ENCODE data around the gene SRD5A1.

Gene SRD5A1

DNA sequence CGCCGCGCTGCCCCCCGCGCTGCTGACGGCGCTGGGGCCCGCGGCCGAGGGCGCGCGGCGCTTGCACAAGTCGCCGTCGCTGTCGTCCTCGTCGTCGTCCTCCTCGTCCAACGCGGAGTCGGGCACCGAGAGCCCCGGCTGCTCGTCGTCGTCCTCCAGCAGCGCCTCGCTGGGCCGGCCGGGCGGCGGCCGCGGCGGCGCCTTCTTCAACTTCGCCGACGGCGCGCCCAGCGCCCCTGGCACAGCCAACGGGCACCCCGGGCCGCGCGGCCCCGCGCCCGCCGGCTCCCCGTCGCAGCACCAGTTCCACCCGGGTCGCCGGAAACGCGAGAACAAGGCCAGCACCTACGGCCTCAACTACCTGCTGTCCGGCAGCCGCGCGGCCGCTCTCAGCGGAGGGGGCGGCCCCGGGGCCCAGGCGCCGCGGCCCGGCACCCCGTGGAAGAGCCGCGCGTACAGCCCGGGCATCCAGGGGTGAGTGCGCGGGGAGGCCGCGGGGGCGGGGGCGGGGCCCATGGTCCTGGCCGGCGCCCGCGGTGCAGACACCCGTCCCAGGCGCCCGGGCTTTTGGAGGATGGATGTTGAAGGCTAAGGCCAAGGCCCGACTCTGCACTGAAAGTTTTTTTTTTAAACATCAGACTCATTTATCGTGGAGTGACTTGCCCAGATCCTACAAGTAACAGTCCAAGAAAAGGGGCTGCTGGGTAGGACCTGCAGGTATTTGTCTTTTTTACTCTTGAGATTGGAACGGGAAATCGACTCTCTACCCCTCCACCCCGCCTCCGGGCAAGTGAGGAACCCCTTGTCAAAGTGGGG is 81.2 kb downstream of the SRD5A1 start:
- DNase-seq: peak; percentile 69

DNA sequence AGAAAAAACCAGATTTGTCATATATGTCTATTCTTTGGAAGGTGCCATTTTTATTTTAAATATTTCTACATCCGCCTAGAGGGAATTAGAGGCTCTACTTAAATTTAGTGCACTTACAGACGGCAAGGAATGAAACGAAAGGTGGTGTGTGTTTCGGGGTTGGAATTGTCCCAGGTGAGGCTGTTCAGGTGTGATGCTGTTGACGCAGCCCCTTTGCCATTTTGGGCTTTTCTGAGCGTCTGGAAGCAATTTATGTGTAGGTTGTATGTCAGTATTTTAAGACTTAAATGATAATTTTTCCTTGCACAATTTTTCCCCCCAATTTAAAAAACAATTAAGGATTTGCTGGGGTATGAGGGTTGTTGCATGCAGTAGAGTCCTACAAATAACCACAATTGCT is 82.0 kb downstream of the SRD5A1 start:
- no peak for DNase-seq

DNA sequence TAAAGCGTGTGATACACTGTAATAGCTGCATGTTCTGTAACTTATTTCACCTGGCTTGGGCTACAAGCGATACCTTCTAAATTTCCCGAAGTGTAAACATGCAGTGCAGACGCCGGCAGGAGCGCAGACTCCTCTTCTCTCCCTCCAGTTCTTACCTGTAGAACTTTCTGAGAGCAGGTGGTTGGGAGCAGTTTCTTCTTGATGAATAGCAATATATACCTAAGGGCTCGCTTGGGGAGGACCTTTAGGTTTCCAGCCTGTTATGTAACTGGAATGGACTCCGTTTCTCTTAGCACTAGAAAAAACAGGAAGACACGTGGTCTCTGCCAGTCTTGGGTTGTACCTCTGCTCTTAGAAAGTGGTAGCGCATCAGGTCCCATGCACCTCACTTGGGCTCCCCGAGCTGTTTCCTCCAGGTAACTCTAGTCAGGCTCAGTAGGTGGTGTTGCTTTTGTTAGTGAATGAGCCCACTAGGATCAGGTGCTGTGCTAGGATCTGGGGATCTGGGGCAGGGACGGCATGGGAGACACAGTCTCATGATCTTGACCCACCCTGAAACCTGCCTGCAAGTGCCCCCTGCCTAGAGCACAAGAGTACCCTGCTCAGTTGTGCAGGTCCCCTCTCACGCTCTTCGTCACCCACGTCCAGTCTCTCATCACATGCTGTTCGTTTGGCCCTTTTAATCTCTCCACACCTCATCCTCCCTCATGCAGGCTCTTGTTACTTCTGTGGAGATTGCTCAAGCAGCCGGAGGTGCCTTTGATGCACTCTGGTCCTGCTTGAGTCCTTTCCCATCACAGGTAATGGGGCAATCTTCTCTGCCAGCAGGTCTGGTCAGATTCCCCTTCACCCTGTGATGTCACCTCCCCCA is 82.8 kb downstream of the SRD5A1 start:
- DNase-seq: no peak

DNA sequence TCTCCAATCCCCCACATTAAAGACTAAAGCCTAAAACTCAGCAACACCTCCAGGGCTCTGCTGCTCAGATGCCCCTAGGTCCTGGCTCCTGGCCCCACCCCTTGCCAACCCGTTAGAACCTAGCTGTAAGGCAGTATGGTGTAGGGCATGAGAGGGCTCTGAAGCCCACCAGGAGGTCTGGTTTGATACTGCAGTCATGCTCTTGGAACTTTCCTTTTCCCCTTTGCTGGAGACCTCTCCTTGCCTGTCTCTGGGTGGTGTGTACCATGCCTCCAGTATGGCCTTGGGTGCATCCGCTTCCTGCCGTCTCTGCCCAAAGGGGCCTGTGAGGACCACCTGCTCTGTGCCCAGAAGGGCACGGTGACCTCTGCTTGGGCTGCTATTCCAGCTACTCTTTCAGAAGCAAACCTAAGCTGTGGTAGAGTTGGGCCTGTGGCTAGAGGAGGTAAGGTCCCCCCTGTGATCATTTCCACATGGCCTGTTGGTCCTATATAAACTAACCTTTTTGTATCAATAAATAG is 83.4 kb downstream of the SRD5A1 start:
- DNase-seq: no peak

DNA sequence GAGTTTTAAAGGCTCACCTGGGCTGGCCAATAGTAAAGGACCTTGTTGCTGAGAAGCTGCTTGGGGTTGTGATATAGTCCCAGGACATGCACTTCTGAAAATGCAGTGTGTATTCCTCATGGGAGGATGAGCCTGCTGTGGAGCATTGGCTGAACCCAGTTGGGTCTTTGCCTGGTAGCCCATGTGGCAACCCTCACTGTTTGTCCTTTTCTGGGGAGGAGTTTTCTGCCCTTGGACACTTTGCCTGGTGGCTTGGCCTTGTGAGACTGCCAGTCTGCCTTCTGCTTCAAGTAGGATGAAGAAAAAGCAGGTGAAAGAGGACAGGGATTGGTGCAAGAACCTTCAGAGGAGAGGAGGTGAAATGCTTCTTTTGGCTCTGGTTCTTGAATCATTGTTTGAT is 84.0 kb downstream of the SRD5A1 start:
- DNase-seq: no peak

DNA sequence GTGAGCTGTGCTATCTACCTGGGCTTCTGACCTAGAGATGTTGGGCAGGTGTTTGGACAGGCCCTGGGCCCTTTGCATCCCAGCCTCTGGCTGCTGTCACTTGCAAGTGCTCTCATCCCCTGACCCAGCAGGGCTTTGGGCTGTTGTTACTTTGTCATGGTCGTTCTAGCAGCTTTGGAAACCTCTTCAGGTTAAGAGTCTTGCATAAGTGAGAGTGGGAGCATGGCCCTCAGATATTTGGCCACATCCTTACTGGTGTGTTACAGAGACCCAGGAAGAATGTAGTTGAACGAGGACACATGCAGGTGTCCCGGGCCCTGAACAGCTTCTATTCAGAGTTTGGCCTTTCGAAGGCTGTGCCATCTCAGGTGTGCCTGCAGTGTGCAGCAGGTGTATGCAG is 84.4 kb downstream of the SRD5A1 start:
- no peak for DNase-seq

DNA sequence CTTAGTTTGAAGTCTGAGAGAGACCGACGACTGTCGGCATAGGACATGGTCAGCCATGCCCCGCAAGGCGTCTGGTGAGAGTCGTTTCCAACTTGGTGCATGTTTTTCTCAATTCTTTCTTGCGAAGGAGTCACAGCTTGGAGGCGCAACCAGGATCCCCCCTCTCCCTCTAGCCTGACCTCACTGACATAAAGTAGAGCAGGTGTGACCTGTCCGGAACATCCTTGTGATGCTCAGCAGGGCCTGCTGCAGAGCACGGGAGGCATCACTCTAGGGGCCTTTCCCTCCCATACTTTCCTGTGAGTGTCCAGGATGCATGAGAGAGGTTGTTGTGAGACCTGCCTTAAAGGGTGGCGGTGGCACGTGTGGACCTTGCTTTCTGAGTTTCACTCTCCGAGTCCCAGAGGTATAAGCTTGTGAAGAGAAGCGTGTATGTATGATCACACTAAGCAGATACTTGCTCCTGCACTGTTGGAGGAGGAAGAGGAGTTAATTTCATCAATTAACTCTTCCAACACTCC is 85.0 kb downstream of the SRD5A1 start:
- DNase-seq: no peak

DNA sequence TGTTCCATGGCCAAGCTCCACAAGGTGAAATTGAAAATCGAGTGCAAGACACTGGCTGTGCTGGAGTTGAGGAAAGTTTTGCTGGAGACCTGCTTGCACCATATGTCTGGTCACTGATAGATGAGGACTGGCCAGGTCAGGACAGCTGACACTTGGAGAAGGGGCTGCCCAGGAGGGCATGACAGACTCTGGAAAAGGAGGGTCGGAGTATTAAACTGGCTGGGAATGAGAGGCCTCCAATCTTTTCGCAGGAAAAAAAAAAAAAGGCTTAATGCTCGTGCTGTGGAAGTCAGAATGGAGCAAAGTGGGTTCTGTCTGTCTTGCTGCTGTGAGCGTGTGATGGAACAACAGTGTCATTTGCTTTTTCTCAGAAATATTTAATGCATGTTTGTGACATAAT is 85.5 kb downstream of the SRD5A1 start:
- no peak for DNase-seq

DNA sequence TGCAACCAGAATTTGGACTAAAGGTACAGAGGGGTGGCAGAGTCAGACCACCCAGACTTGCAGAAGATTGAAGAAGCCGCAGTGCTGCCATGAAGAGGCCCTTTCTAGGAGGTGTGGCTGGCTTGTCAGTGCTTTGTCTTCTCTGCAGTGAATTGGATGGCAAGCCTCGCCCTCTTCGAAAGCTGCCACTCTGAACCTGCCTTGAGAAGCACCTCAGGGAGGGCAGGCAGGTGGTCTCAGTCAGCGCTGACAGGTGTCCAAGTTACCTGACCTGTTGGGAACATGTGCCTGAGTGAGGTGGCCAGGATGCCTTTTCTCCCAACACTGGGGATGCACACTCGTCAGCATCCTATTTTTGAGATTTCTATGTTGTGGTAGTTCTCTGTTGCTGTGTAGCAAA is 86.2 kb downstream of the SRD5A1 start:
- DNase-seq: no peak

DNA sequence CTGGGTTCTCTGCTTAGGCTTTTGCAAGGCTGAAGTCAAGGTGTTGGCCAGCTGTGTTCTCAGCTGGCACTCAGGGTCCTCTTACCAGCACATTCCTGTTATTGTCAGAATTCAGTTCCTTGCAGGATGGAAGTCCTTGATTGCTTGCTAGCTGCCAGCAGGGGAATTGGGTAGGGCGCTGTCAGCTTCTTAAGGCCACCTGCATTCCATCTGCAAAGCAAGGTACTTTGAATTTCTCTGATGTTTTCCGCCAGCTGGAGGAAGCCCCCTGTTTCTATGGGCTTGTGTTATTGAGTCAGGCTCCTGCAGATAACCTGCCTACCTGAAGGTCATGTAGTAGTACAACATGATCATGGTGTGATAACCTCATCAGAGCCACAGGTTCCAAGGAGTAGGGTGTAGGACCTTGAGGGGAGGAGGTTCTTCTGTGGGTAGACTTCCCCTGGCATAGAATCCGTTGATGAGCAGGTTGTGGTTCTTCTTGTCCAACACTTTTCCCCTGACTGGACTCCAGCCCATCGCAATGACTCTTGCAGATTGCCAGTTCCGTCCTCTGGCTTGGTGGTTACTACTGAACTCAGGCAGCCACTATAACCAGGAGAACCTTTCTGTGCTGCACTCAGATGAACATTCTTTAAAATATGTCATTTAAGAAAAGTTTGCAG is 86.8 kb downstream of the SRD5A1 start:
- no peak for DNase-seq

DNA sequence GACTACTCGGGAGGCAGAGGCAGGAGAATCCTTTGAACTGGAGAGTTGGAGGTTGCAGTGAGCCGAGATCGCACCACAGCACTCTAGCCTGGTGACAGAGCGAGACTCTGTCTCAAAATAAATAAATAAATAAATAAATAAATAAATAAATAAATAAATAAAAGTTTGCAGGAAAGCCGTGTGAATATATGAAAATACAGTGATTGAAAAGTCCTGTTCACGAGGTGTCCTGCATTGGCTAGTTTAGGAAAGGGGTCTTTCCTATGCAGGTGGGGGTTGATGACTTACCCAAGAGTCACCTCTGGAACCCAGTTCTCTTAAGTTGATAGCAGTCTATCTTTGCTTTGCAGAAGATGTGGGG is 87.3 kb downstream of the SRD5A1 start:
- no peak for DNase-seq

DNA sequence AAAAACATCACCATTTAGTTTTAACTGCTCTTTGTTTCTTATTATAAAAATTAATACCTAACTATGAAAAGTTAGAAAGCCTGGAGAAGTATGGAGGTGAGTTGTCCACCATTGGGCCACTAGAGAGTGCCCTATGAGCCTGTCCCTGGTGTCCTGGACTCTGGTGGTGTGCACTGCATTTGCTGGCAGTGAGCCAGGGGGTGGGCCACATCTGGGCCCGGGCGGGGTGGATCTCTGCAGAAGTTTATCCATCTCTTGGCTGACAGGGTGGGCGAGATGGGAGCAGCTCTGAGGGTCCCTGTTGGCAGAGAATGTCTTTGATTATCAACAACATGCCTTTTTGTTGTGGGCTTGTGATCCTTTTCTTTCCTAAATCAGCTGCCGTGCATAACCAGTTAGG is 88.2 kb downstream of the SRD5A1 start:
- no peak for DNase-seq

DNA sequence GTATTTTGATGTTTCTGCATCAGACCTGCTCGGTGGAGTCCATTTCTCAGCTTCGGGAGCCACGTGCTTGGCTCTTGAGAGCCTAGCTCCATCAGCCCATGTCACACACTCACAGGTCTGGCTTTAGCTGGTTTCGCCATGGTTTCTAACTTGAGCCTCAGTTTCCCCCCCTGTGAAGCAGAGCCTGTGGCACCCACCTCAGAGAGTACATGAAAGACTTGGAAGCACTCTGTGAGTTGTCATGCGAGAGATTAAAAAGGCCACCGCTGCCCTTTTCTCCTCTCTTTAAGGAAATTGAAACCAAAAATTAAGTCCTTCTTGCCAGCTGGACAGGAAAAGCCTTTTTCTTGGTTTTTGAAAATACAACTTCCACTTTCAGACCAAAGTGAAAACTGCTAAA is 88.8 kb downstream of the SRD5A1 start:
- no peak for DNase-seq

DNA sequence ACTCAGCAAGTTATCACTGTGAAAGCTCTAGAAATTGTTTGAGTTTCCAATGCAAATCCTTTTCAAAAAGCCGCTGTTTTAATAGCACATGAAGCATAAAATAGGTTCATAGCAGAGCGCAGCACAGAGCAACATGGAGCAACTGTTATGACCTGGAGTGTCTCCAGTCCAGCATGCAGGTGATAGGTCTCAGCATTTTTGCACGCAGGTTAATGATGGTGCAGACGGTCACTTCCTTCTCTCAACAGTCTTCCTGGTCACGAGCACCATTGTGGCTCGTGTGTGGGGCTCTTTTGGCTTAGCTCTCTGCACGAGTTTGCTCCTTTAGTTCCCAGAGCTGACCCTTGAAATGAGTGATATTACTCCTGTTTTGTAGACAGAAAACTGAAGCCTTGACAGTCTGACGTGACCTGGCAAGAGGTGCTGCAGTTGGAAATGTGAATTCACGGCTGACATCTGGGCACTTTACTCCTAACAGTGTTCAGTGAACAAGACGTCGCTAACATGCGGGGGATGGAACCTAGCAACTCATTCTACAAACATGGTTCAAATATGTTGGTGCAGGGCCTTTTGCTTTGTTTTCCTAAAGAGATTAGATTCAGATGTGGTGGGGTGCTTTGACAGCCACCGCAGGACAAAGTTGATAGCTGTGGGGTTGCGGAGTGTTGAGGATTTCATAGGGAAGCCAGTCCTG is 90.0 kb downstream of the SRD5A1 start:
- DNase-seq: no peak

DNA sequence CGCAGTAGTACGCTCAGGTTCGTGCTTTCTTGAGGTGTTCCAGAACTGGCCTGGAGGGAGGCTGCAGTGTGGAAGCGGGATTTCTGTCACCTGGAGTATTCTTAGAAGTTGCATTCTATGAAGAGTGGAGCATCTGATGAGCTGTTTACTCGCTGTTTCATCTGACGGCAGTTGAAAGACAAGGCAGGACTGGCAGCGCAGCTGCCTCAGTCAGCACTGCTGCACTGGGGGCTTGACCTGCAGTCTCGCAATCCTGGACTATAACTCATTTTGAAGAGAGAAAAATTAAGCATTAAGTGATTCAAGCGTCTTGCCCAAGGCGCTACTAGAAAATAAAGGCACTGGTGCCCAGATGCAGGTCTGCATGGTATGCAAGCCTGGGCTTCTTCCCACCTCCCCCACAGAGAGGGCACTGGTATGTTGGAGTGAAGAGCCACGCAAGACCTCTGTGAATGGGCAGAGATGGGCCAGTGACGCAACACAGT is 90.6 kb downstream of the SRD5A1 start:
- no peak for DNase-seq

All from activated CD8-positive, alpha-beta memory T cell treated with anti-CD3 and anti-CD28 coated beads for 24 hours (primary cell).